ENCODE results near the gene NHERF2. TPM values are rescaled to one million over a fixed set of nuclear protein-coding genes. Genes with fewer than 3 reads are reported as not detected.

NHERF2 gene
- total RNA-seq, 2 donors from 2014 or later, result 64.0 to 77.9 TPM

- H3K4me1 ChIP-seq, result peaks cover 28% of the 10 kb centered on the region
- peak overlapping the region; percentile 26 to 40 for H3K9ac ChIP-seq (ENCODE audit: low read depth in 2 of 2, low read length in 2 of 2)
- peak overlapping the region; percentile 1 for H3K4me3 ChIP-seq
- H3K9me3 ChIP-seq, result no peaks in the 10 kb centered on the region
- H3K27me3 ChIP-seq, result no peaks in the 10 kb centered on the region
- H3K36me3 ChIP-seq, result no peaks in the 10 kb centered on the region
- intact Hi-C loops (cut with DNase I), result no loop called here
- H3K27ac ChIP-seq, result peak overlapping the region; percentile 73
- DNase-seq, result peak; percentile 48
- no peak for TF ChIP-seq CTCF (IDR thresholded peaks at IDR 0.05)
Measured at GRCh38 chr16:2035431-2036199, 8.9 kb downstream of the NHERF2 start.

DNA sequence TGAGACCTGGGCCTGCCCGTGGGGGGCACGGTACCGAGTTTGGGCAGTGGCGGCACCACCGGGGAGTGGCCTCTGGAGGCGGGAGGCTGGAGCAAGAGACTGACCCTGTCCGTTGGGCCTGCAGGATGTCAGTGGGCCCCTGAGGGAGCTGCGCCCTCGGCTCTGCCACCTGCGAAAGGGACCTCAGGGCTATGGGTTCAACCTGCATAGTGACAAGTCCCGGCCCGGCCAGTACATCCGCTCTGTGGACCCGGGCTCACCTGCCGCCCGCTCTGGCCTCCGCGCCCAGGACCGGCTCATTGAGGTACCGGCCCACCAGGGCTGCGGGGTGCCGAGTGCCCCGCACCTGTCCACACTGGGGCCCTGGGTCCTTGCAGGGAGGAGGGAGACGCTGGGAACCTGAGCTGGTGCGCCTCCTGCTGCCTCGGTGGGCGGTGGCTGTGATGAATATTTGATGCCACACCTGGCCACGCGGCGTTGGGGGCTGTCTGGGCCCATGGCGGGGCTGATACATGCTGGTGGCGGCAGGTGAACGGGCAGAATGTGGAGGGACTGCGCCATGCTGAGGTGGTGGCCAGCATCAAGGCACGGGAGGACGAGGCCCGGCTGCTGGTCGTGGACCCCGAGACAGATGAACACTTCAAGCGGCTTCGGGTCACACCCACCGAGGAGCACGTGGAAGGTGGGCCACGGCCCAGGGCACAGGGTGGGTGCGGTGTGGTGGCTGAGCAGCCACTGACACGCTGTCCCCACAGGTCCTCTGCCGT lies 9.7 kb downstream of the NHERF2 start:
- H3K9ac ChIP-seq (ENCODE audit: low read depth in 2 of 2, low read length in 2 of 2), result peak overlapping the region; percentile 26 to 40
- H3K4me3 ChIP-seq, result no peak overlapping the region
- intact Hi-C loops (cut with DNase I), result no loop called here
- H3K27me3 ChIP-seq, result no peaks in the 10 kb centered on the region
- no peaks in the 10 kb centered on the region for H3K9me3 ChIP-seq
- DNase-seq, result no peak
- no peak for TF ChIP-seq CTCF (IDR thresholded peaks at IDR 0.05)
- peak overlapping the region; percentile 73 for H3K27ac ChIP-seq
- no peaks in the 10 kb centered on the region for H3K36me3 ChIP-seq
- peaks cover 36% of the 10 kb centered on the region for H3K4me1 ChIP-seq

GRCh38 chr16:2037115-2037514 lies 10.4 kb downstream of the NHERF2 start:
- no peak for TF ChIP-seq CTCF (IDR thresholded peaks at IDR 0.05)
- DNase-seq, result no peak
- Histone ChIP-seq H3K27ac (no peak overlapping the region), H3K27me3 (no peaks in the 10 kb centered on the region), H3K4me3 (no peak overlapping the region), H3K9me3 (no peaks in the 10 kb centered on the region), H3K4me1 (peaks cover 42% of the 10 kb centered on the region), H3K36me3 (no peaks in the 10 kb centered on the region), H3K9ac (ENCODE audit: low read depth in 2 of 2, low read length in 2 of 2) (peak overlapping the region; percentile 26)
- intact Hi-C loops (cut with DNase I), result no loop called here

- intact Hi-C loops (cut with DNase I), result no loop called here
- Histone ChIP-seq H3K36me3 (no peaks in the 10 kb centered on the region), H3K27me3 (no peaks in the 10 kb centered on the region), H3K27ac (peak overlapping the region; percentile 85), H3K9me3 (no peaks in the 10 kb centered on the region), H3K4me3 (no peak overlapping the region), H3K4me1 (peaks cover 46% of the 10 kb centered on the region), H3K9ac (ENCODE audit: low read depth in 2 of 2, low read length in 2 of 2) (peak overlapping the region; percentile 44 to 55)
- no peak for DNase-seq
- no peak for TF ChIP-seq CTCF (IDR thresholded peaks at IDR 0.05)
Measured at GRCh38 chr16:2037647-2038381, 11.1 kb downstream of the NHERF2 start.

Data from colonic mucosa (tissue), 4 donors.